Gastroesophageal sphincter (tissue), 3 donors: ENCODE measurements around the gene FAIM.

Experiments
- CTCF ChIP-seq, 4 experiments: fragments of 200-600 bp in 2 of 4; fragments of 450-650 bp in 2 of 4; sonication (generic) in 1 of 4; IDR thresholded peaks; one replicate each; pipeline ENCODE4 v1.5.1; 2017 to 2019; ENCODE audit warnings: antibody characterized with exemption in 4 of 4, mild to moderate bottlenecking in 2 of 4, moderate library complexity in 2 of 4
- EP300 ChIP-seq: sonication (generic); formaldehyde crosslinking; IDR thresholded peaks from one replicate; pipeline ENCODE4 v1.6.1; 2017; ENCODE audit warnings: antibody characterized with exemption, mild to moderate bottlenecking
- POLR2A ChIP-seq, 2 donors: fragments of 450-650 bp; IDR thresholded peaks; one replicate each; pipeline ENCODE4 v1.6.1; 2017; ENCODE audit warnings: antibody characterized with exemption in 2 of 2, mild to moderate bottlenecking in 2 of 2, moderate library complexity in 1 of 2
- POLR2AphosphoS5 ChIP-seq: sonication (generic); formaldehyde crosslinking; IDR thresholded peaks from one replicate; pipeline ENCODE4 v1.6.1; 2017; ENCODE audit warnings: antibody characterized with exemption

- no peak for TF ChIP-seq POLR2A (IDR thresholded peaks at IDR 0.05)
- TF ChIP-seq CTCF (IDR thresholded peaks at IDR 0.05) = no peak
- TF ChIP-seq POLR2AphosphoS5 = no peak
- no peak for TF ChIP-seq EP300
Measured at GRCh38 chr3:138609898-138610266, 1.3 kb downstream of the FAIM start.
